HG03139 (cell line): ENCODE data around the gene UVSSA.

Experiments used
- ATAC-seq: cut with Tn5 transposase; IDR thresholded peaks from one replicate; pipeline ENCODE4 v1.9.1; 2021; ENCODE audit not compliant: unreplicated experiment

Gene UVSSA

DNA sequence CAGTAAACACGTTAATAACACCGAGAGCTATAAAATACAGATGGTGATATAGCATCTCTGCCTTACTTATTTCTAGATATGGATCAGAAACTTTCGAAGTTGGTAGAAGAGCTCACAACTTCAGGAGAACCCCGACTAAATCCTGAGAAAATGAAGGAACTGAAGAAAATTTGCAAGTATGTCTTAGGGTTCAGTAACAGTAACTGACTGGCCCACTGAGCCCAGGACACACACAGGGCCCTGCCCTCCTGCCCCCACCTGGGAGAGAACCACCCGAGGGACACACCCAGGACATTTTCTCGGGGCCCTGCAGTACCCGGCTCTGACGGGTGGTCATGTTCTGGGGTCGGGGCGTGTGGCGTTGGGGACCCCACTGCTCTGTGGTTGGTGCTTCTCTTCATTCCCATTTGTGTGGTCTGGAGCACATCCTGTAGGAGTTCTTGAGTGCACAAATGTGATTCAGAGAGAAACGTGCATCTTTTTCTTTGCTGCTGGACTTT, 1.1 kb downstream of the UVSSA start:
- ATAC-seq: no peak

DNA sequence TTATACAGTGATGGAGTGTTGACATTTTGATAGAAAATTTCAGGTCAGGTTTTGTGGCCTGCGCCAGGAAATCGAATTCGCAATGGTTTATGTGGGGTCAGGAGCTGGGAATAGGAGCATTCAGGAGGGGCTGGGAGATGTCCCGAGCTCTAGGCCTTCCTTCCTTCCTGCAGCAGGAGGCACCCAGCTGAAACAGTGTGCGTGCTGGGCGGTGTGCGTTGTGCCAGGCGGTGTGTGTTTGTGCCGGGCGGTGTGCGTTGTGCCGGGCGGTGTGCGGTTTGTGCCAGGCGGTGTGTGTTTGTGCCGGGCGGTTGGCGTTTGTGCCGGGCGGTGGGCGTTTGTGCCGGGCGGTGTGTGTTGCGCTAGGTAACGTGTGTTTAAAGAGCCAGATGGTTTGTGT, 1.7 kb downstream of the UVSSA start:
- ATAC-seq: no peak

DNA sequence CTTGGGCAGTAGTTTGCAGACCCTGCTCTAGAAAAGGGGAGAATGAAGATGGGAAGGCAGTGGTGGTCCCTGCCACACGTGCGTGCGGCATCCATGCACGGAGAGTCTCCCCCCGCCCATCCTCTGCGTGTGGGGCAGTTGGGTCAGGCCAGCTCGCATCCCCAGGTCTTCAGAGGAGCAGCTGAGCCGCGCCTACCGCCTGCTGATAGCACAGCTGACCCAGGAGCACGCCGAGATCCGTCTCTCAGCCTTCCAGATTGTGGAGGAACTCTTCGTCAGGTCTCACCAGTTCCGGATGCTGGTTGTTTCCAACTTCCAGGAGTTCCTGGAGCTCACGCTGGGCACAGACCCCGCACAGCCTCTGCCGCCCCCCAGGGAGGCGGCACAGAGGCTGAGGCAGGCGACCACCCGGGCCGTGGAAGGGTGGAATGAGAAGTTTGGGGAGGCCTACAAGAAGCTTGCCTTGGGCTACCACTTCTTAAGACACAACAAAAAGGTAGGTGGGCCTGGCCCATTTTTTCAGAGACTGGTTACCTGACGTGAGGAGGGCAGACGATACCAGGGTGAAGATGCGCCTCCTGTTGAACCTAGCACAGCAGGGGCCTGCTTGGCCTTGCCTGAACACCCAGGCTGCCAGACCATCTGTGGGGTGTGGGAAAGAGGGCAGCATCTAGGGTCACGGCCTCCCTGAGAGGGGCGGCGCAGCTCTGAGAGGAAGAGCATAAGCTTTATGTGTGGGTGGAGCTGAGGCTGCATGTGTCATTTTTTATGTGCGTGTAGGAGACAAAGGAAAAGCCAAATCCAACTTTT, 2.6 kb downstream of the UVSSA start:
- ATAC-seq: no peak

DNA sequence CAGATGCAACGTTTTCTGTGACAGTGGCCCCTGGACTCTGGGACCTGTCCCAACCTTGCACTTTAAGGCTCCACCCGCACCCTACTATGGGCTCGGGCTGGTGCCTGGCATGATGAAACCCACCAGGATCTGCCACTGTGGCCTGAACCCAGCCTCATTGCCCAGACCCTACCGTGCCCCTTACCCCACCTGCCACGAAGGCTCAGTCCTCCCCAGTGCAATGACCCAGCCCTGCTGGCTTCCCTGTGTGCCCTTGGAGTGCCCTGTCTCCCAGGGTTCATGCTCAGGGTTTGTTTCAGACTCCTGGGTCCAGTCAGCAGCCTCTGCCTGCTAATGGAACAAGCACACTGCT, 3.1 kb downstream of the UVSSA start:
- ATAC-seq: no peak

DNA sequence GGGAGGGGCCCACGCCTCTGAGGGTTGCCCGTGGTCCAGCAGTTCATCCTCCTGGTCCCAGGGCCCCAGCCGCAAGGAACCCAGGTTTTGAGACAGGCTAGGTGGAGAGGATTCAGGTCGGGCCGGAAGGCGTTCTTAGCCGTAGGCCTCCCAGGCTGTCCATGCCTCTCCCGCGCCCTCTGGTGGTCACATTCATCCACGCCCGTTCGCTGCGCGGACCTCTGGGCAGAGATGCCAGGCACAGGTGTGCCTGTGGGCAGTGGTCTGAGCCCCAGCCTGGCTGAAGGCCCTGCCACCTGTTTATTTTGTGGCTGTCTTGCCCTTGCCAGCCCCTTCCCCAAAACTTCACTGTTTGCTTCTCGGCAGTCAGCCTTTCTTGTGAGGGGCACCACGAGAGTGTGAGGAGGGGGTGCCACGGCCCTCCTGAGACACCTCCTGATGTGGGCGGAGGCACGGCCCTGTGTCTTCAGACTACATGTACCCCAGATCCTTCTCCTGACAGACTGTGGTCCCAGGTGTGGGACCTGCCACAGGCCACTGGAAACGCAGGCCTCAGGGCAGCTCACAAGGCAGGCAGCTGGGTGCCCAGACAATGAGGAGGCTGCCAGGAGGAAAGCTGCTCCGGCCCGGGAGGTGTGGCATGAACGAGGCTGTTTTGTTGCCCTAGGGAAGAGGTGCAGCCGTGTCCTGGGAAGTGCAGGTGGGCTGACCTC, 5.0 kb downstream of the UVSSA start:
- no peak for ATAC-seq

DNA sequence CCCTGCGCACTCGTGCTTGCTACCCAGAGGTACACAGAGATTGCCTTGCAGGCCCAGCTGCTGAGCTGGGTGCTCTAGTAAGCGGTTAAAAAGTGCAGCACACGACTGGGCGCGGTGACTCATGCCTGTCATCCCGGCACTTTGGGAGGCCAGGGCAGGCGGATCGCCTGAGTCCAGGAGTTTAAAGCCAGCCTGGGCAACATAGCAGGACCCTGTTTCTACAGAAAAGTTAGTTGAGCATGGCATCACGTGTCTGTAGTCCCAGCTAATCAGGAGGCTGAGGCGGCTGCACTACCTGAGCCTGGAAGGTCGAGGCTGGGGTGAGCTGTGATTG, 5.5 kb downstream of the UVSSA start:
- no peak for ATAC-seq

DNA sequence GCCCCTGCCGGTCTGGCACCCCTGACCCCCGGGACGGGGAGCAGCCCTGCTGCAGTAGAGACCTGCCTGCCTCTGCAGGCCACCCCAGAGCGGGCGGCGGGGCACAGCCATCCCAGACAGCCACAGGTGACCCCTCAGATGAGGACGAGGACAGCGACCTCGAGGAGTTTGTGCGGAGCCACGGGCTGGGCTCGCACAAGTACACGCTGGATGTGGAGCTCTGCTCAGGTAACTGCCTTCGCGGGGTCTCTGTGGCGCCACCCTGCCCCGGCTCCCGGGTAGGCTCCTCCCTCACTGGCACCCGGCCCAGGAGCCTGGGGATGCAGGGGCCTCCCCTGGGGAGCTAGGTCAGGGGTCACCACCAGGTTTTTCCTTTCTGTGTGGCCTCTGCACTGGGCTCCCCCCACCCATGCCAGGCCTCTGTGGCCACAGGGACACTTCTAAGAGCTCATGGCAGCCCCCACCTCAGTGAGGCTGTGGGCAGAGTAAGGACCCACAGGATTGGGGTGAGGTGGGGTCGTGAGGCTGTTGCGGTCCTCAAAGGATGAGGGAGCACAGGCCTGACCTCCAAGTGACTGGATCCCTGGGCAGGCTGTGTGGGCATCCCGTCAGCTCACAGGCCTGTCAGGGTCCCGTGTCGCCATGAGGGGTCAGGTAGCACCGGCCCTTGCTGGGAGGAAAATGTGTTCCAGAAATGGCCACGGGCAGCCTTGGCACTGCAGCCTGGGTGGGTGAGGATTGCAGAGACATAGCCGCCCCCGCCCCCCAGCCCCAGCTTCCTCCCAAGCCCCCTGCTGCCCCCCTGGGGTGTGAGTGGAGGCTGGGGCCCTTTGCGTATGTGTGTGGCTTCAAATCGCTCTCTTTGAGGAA, 6.4 kb downstream of the UVSSA start:
- no peak for ATAC-seq

DNA sequence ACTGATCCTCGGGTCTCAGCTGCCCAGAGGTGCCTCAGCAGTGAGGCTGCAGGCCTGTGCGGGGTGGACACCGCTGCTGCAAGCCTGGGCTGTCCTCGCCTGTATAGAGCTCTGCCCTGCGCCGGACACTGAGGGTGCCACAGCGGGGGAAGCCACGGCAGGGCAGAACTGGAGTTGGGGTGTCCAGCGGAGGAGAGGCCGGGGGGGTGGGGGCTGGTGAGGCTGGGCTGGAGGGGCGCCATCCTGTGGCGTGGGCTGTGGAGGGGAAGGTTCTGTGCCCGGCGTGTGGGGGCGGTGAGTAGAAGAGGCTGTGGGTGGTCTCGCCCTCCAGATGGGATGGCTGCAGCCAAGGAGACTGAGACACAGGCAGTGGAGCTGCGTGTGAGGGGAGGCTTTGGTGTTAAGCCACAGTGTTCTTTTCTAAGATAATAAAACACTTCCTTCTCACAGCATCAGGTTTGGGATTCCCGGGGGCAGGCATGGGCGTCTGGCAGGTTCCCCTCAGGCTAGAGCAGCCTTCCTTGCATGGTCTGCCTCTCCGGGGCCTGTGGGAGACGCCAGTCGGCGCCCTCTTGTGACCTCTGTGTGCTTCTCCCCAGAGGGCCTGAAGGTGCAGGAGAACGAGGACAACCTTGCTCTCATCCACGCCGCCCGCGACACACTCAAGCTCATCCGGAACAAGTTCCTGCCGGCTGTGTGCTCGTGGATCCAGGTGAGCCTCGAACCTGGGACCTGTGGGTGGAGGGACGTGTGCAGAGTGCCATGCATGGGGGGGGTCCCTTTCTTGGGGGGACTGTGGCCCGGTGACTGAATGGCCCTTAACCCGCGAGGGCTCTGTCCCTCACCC, 7.4 kb downstream of the UVSSA start:
- no peak for ATAC-seq

DNA sequence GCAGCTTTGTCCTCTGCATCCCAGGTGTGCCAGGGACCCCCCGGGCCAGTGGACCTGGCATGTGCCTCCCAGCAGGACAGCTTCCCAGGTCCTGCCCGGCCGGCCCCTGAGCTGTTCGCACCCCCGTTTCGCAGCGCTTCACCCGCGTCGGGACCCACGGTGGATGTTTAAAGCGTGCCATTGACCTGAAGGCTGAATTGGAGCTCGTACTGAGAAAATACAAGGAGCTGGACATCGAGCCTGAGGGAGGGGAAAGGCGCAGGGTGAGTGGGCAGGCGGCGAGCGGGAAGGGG, 7.9 kb downstream of the UVSSA start:
- ATAC-seq: no peak

DNA sequence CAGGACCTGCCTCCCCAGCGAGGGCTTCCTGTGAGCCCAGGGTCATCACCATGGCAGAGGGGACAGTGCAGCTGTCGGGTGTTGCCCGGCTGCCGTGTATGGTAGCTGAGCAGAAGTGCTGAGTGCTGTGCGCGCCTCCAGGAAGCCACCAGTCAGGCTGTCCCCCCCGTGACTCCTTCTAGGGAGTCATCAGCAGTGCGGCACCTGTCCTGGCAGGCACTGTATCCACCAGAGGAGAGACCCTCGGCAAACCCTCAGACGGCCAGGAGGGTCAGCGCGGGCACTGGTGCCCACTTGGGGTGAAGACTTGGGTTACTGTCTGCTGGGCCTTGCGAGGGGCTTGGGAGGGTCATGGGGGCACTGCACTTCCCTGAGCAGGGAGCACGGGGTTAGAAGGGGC, 8.4 kb downstream of the UVSSA start:
- no peak for ATAC-seq

DNA sequence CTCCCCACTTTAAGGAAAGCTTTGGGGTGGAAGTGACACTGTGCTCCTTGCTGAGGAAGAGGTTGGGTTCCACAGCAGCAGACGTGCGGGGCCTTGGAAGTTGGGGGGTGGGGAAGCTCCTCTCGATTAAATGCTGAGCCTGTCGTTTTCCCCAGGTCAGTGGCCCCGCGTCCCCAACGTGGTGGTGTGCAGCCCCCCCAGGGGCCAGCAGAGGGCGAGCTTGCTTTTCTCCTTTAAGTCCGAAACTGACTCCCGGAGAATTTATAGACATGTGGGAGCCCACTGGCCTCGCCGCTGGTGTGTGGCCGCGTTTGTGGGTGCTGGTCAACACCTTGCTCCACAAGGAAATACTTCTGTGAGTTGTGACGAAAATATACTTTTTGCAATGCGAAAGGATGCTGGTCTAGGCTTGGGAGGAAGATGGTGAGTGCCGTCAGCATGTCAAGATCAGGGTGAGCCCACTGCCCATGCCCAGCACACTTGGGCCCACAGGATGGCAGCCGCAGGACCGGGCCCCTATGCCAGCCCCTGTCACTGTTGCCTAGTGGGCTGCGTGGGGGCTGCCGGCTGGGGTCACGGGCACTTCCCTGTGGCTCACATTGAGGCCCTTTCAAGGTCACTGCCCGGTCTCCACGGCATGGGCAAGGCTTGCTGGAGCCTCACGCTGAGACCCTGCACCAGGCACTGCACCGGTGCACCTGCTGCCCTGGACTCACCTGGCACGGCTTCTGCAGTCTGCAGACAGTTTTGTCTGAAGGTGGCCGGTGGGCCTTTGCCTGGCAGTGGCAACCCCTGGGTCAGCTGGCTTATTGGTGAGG, 9.4 kb downstream of the UVSSA start:
- ATAC-seq: no peak

DNA sequence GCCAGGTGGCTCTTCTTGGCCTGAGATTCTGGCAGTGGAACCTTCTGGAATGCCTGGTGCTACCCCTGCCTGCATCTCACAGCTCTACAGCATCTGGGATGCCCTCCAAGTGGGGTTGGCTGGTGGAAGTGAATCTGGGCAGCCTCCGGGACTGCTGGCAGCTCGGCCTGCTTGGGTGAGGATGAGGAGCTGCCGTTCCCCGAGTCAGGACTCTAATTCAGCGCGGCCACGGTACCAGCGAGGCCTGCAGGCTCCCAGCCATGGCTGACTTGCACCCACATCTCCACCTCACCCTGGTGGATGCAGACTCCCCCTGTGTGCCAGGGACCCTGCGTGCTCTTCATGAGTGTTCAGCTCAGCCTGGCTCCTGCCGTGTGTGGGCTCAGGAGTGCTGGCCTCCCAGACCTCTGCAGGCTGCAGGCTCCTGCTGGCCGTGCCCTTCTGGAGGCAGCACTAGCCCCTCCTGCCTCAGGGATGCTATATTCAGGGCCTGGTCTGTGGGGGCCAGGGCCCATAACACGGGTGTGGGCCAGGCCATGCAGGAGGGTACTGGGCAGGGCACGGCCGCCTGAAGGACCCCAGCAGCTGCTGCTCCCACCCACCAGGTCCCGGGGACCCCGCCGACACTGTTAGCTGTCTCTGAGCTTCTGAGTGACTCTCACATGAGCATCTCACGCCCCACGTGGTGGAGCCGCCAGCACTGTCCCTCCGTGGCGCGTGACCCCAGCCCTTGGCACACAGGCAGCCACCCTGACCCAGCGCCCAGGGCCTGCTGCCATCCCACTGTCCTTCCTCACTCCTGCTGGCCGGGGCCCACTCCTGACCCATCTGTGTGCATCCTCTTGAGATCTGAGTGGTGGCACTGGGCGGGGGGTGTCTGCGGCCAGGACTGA, 10.6 kb downstream of the UVSSA start:
- no peak for ATAC-seq

DNA sequence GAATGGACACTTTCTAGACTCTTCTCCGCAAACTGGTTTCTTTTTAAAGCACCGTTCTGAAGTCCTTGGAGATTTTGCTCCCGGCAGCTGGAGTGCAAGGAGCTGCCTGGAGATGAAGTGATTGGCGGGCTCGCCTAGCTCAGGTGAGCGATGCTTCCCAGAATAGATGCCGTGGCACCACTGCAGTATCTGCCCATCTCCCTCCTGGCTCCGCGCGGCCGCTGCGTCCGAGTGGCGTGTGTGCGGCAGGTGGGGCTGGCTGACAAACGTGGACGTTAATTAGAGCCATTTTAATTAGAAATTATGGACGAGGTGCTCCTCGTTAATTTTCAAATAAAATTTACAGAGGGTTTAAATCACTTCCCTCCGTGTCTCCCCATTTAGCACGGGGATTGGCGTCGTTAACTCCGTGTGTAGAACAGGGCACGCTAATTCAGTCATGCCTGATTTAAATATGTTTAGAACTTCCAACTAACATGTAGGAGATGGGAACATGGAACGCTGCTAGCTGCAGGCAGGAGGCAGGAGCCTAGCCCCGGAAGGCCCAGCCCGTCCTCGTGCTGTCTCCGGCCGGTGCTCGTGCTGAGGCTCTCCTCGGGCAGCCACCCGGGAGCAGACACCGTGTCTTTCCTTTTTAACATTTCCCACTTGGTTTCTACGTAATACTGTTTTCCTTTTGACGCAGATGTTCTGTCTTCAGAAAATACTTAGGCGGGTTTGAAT, 11.6 kb downstream of the UVSSA start:
- ATAC-seq: no peak

DNA sequence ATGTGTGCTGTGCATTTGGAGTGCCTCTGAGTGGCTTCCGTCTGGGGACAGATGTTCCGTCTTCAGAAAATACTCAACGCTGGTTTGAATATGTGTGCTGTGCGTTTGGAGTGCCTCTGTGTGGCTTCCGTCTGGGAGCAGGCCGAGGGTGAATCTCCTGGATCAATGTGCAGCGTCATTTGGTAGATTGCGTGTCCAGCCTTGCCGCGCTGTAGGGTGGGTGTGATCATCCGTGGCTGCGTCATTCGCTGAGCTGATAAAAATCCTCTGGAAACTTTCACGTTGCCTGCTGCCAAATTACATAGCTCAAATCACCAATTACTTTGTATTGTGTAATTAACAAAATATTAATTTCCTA, 12.1 kb downstream of the UVSSA start:
- ATAC-seq: no peak

DNA sequence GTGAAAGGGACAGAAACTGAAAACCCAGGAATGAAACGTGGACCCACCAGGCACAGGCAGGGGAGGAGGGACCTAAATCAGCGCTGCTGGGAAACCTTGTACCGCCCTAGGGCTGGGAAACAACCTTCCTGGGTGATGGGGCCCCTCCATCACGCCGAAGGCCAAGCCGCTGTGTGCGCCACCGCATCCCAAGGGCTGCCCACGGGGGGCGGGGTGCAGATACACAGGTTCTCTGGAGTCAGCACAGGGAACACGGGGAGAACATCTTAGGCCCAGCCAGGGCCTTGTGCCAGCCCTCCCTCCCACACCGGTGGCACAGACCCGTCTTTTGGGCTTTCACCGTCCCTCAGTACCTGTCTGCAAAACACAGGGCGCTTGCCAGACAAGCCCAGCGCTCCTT, 13.0 kb downstream of the UVSSA start:
- no peak for ATAC-seq

DNA sequence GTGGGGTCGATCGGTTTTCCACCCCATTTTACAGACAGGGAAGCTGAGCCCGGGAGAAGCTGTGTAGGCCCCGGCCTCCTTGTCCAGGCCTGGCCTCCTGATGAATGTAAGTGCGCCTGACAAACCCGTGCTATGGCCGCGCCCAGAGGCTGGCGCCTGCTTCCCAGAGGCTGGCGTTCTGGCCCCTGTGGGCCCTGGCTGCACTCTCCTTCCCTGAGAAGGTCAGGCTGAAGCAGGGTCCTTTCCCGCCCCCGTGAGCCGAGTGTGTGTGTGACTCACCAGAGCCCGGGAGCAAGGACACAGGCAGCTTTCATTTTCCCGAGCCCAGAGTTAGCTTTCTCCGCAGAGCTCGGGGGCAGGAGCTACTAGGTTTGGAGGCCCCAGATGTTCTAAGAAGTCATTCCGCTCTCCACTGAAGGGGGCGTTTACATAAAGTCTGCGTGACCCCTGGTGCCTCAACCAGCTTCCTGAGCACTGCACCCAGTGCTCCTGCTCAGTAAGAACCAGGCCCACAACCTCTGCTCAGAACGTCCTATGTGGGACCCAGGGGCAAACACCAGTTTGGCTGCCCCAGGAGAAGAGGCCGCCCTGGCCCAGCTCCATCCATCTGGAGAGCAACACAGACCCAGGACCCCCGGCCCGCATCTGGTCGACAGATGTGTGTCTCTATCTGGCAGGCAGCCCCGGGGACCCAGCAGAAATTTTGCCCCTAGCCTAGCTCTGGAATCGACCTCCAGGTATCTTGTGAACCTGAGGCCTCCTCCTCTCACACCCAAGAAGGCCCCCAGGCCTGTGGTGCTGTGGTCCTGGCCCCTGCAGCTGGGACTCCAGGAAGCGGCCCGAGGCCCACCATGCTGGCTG, 13.6 kb downstream of the UVSSA start:
- no peak for ATAC-seq

DNA sequence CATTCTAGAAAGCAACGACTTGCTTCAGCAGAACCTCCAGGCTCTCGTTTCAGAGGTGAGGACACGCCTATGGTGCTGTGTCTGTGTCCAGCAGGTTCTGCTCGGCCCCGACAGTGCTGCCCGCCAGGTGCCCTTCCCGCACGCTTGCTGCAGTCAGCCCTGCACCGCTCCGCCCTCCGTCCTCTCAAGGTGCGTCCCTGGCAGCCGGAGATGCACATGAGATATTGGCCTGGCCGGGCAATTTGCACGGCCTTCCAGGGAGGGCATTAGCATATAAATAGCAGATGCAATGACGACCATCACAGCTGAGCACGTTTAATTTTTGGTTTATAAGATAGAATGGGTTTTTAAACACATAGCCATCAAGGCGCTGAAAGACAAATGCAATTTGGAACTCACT, 14.4 kb downstream of the UVSSA start:
- ATAC-seq: no peak

DNA sequence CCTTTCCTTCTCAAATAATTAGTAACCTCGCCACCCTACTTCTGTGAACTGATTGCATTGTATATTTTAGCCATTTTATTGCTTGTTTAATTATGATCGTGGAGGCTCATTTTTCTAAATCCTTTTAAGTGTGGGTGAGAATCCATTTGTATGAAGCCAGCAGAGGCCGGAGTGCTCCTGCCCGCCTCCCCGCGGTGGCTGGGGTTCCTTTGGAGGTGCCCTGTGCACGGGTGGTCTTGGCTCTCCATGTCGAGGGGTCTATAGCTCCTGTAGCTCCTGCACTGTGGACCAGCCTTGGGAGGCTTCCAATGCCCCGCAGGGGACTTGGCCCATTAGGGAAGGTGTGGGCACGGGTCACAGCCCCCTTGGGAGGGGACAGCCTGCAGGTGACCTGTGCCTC, 15.0 kb downstream of the UVSSA start:
- no peak for ATAC-seq
